ENCODE results near the gene SFMBT1. TPM values are rescaled to one million over a fixed set of nuclear protein-coding genes. Genes with fewer than 3 reads are reported as not detected.

The SFMBT1 gene
- total RNA-seq, 4 donors from 2014 or later, result 16.1 to 45.4 (median 23.0) TPM

GRCh38 chr3:52971895-52972294, 74.0 kb downstream of the SFMBT1 start:
- no peak for TF ChIP-seq CTCF (IDR thresholded peaks at IDR 0.05)
- TF ChIP-seq POLR2A (IDR thresholded peaks at IDR 0.05), result no peak

GRCh38 chr3:52967398-52967797, 78.5 kb downstream of the SFMBT1 start:
- no peak overlapping the region for H3K27ac ChIP-seq
- no peak overlapping the region for H3K4me3 ChIP-seq
- no peak for DNase-seq
- no peaks in the 10 kb centered on the region for H3K9me3 ChIP-seq
- no peaks in the 10 kb centered on the region for H3K4me1 ChIP-seq
- TF ChIP-seq CTCF (IDR thresholded peaks at IDR 0.05) (no peak), POLR2A (IDR thresholded peaks at IDR 0.05) (no peak)
- no peaks in the 10 kb centered on the region for H3K27me3 ChIP-seq
- no peaks in the 10 kb centered on the region for H3K36me3 ChIP-seq

More at GRCh38 chr3:52971895-52972294, 74.0 kb downstream of the SFMBT1 start:
- Histone ChIP-seq H3K36me3 (no peaks in the 10 kb centered on the region), H3K9me3 (no peaks in the 10 kb centered on the region), H3K27ac (no peak overlapping the region), H3K27me3 (no peaks in the 10 kb centered on the region), H3K4me3 (no peak overlapping the region), H3K4me1 (no peaks in the 10 kb centered on the region)
- no peak for DNase-seq

- Histone ChIP-seq H3K27me3 (no peaks in the 10 kb centered on the region), H3K27ac (no peak overlapping the region), H3K4me3 (no peak overlapping the region), H3K9me3 (no peaks in the 10 kb centered on the region), H3K36me3 (no peaks in the 10 kb centered on the region), H3K4me1 (no peaks in the 10 kb centered on the region)
- TF ChIP-seq CTCF (IDR thresholded peaks at IDR 0.05) (no peak), POLR2A (IDR thresholded peaks at IDR 0.05) (no peak)
- no peak for DNase-seq
These were observed 83.7 kb downstream of the SFMBT1 start for GRCh38 chr3:52962160-52962559.

GRCh38 chr3:52959773-52960172, 86.1 kb downstream of the SFMBT1 start:
- Histone ChIP-seq H3K27me3 (no peaks in the 10 kb centered on the region), H3K36me3 (no peaks in the 10 kb centered on the region), H3K27ac (no peak overlapping the region), H3K4me3 (no peak overlapping the region), H3K4me1 (no peaks in the 10 kb centered on the region), H3K9me3 (no peaks in the 10 kb centered on the region)
- TF ChIP-seq CTCF (IDR thresholded peaks at IDR 0.05) (peak in 2 of 6 experiments; percentile 4 to 29), POLR2A (IDR thresholded peaks at IDR 0.05) (no peak)
- no peak for DNase-seq

GRCh38 chr3:52939600-52939999, 106.3 kb downstream of the SFMBT1 start:
- Histone ChIP-seq H3K4me1 (no peaks in the 10 kb centered on the region), H3K27me3 (no peaks in the 10 kb centered on the region), H3K36me3 (no peaks in the 10 kb centered on the region), H3K9me3 (no peaks in the 10 kb centered on the region), H3K27ac (no peak overlapping the region), H3K4me3 (no peak overlapping the region)
- DNase-seq, result no peak
- TF ChIP-seq CTCF (IDR thresholded peaks at IDR 0.05), result no peak
- no peak for TF ChIP-seq POLR2A (IDR thresholded peaks at IDR 0.05)

Data from Peyer's patch (tissue), 4 donors.